ENCODE measurements around the gene NDRG2.

NDRG2 gene

GRCh38 chr14:21001218-21001617 is 23.6 kb downstream of the NDRG2 start:
- H3K79me2 ChIP-seq (ENCODE audit: insufficient read depth, low read length), result no peaks in the 10 kb centered on the region
- no peak overlapping the region for H3K27ac ChIP-seq (ENCODE audit: low read depth, low read length)
- H3K4me2 ChIP-seq (ENCODE audit: low read depth, low read length, poor library complexity, severe bottlenecking), result no peak overlapping the region
- no peaks in the 10 kb centered on the region for H3K9me3 ChIP-seq (ENCODE audit: insufficient read depth, low read length)
- no peaks in the 10 kb centered on the region for H3K36me3 ChIP-seq (ENCODE audit: low read length)
- H3K9ac ChIP-seq (ENCODE audit: low read length), result no peak overlapping the region
- no peaks in the 10 kb centered on the region for H4K20me1 ChIP-seq (ENCODE audit: low read depth, low read length)
- H3K4me3 ChIP-seq (ENCODE audit: insufficient read depth, low read length, poor library complexity, severe bottlenecking), result no peak overlapping the region
- TF ChIP-seq CTCF (IDR thresholded peaks at IDR 0.05; ENCODE audit: insufficient read depth, low read length, poor library complexity, severe bottlenecking) (no peak), EZH2phosphoT487 (conservative IDR thresholded peaks at IDR 0.05; ENCODE audit: low read length) (no peak)
- H3K27me3 ChIP-seq (ENCODE audit: low read length), result no peaks in the 10 kb centered on the region
- H2AFZ ChIP-seq (ENCODE audit: low read depth, low read length, severe bottlenecking), result no peak overlapping the region
- no peaks in the 10 kb centered on the region for H3K9me2 ChIP-seq (replicated peaks; ENCODE audit: insufficient read depth, low read length)
- H3F3A ChIP-seq (ENCODE audit: insufficient read depth), result no peaks in the 10 kb centered on the region

DNA sequence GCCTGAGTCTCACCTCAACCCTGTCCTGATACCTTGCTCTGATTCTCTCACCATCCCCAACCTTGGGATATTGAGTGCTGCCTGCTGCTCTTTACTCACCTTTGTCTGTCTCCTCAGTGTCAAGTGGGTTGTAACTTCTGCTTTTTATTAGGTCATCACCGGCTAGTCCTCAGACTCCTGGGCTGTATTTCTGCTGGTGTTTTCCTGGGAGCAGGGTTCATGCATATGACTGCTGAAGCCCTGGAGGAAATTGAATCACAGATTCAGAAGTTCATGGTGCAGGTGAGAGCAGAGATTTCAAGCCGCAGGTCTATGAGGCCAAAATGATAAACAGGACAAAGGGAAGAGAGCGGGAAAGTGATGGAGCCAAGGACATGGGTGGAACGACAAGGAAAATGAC is 25.3 kb downstream of the NDRG2 start:
- no peaks in the 10 kb centered on the region for H3K9me2 ChIP-seq (replicated peaks; ENCODE audit: insufficient read depth, low read length)
- no peaks in the 10 kb centered on the region for H3K79me2 ChIP-seq (ENCODE audit: insufficient read depth, low read length)
- H3K9me3 ChIP-seq (ENCODE audit: insufficient read depth, low read length), result no peaks in the 10 kb centered on the region
- H3K4me3 ChIP-seq (ENCODE audit: insufficient read depth, low read length, poor library complexity, severe bottlenecking), result no peak overlapping the region
- H3K4me2 ChIP-seq (ENCODE audit: low read depth, low read length, poor library complexity, severe bottlenecking), result no peak overlapping the region
- peaks cover under 1% of the 10 kb centered on the region; the same call in 1 of the 2 replicates for H3K36me3 ChIP-seq (ENCODE audit: low read length)
- no peaks in the 10 kb centered on the region for H3F3A ChIP-seq (ENCODE audit: insufficient read depth)
- no peaks in the 10 kb centered on the region for H3K27me3 ChIP-seq (ENCODE audit: low read length)
- H2AFZ ChIP-seq (ENCODE audit: low read depth, low read length, severe bottlenecking), result no peak overlapping the region
- TF ChIP-seq EZH2phosphoT487 (conservative IDR thresholded peaks at IDR 0.05; ENCODE audit: low read length), result no peak
- no peak for TF ChIP-seq CTCF (IDR thresholded peaks at IDR 0.05; ENCODE audit: insufficient read depth, low read length, poor library complexity, severe bottlenecking)
- H3K9ac ChIP-seq (ENCODE audit: low read length), result no peak overlapping the region
- H4K20me1 ChIP-seq (ENCODE audit: low read depth, low read length), result no peaks in the 10 kb centered on the region
- H3K27ac ChIP-seq (ENCODE audit: low read depth, low read length), result no peak overlapping the region

GRCh38 chr14:20998674-20999366 is 26.0 kb downstream of the NDRG2 start, which contains the start of gene SLC39A2:
TSS of gene SLC39A2 (plus strand) at chr14:20999293. CDS start at chr14:20999447, 154 bp downstream.
- TF ChIP-seq EZH2phosphoT487 (conservative IDR thresholded peaks at IDR 0.05; ENCODE audit: low read length), result no peak
- no peak for TF ChIP-seq CTCF (IDR thresholded peaks at IDR 0.05; ENCODE audit: insufficient read depth, low read length, poor library complexity, severe bottlenecking)
- Histone ChIP-seq H3K9ac (ENCODE audit: low read length) (no peak within 1 kb of the TSS), H3K79me2 (ENCODE audit: insufficient read depth, low read length) (no peaks in the 10 kb centered on the region), H3K4me2 (ENCODE audit: low read depth, low read length, poor library complexity, severe bottlenecking) (no peak within 1 kb of the TSS), H3K9me3 (ENCODE audit: insufficient read depth, low read length) (no peaks in the 10 kb centered on the region), H3K27ac (ENCODE audit: low read depth, low read length) (no peak within 1 kb of the TSS), H3K9me2 (replicated peaks; ENCODE audit: insufficient read depth, low read length) (no peaks in the 10 kb centered on the region), H3F3A (ENCODE audit: insufficient read depth) (no peaks in the 10 kb centered on the region), H3K27me3 (ENCODE audit: low read length) (no peaks in the 10 kb centered on the region), H3K36me3 (ENCODE audit: low read length) (peaks cover 7% of the 10 kb centered on the region; the same call in 1 of the 2 replicates), H4K20me1 (ENCODE audit: low read depth, low read length) (no peaks in the 10 kb centered on the region), H2AFZ (ENCODE audit: low read depth, low read length, severe bottlenecking) (no peak within 1 kb of the TSS), H3K4me3 (ENCODE audit: insufficient read depth, low read length, poor library complexity, severe bottlenecking) (no peak within 1 kb of the TSS)
